Fibroblast of pulmonary artery (primary cell): ENCODE measurements around the gene THBS4.

Experiments
- DNase-seq: peaks from one replicate; pipeline ENCODE4 v3.0.0-alpha.2; 2010; ENCODE audit warnings: low read depth
- H3K4me3 ChIP-seq: replicated peaks from 2 replicates; pipeline ENCODE4 v1.5.1; 2011; ENCODE audit warnings: low read depth, mild to moderate bottlenecking, control low read depth, low read length, moderate library complexity
- CTCF ChIP-seq: IDR thresholded peaks from 2 replicates; pipeline ENCODE4 v1.5.1; 2011; ENCODE audit warnings: mild to moderate bottlenecking, control low read depth, low read length, inconsistent platforms; ENCODE audit errors: missing control alignments

Gene THBS4

GRCh38 chr5:80057921-80058320 lies 22.8 kb downstream of the THBS4 start:
- H3K4me3 ChIP-seq: no peak overlapping the region
- TF ChIP-seq CTCF: no peak
- DNase-seq: no peak

- no peak overlapping the region for H3K4me3 ChIP-seq
- TF ChIP-seq CTCF: no peak
- DNase-seq: no peak
Measured at GRCh38 chr5:80059354-80059980, 24.3 kb downstream of the THBS4 start.

- DNase-seq: no peak
- no peak for TF ChIP-seq CTCF
- H3K4me3 ChIP-seq: no peak overlapping the region
Measured at GRCh38 chr5:80060966-80061365, 25.8 kb downstream of the THBS4 start.

DNA sequence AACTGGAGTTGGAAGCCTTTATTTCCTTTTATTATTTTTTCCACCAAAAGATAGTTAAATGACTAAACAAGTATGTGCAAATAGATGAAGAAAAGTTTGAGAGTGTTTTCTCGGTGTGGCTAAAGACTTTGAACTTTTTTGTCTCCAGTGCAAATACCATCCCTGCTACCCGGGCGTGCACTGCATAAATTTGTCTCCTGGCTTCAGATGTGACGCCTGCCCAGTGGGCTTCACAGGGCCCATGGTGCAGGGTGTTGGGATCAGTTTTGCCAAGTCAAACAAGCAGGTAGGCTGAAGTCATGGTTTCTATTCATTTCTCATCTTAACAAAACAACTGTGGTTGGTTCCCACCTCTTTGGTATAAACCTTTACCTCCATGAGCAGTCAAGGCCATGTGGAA lies 26.4 kb downstream of the THBS4 start:
- no peak for TF ChIP-seq CTCF
- DNase-seq: no peak

DNA sequence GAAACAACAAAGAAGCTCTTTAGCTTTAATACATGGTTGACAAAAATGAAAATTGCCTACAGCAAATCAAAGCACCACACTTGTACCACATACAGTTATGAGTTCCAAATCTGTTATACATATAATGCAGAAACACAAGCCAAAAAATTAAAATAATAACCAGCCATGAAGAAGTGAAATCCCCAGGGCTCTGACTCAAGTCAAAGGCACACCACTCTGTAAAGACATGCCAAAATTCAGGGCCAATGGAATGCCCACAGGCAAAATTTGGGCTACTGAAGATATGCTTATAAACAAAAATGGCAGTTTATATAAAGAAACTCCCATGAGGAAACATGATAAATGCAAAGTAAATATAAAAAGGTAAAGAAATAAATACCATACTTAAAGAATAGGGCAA lies 29.0 kb downstream of the THBS4 start:
- no peak for TF ChIP-seq CTCF
- no peak overlapping the region for H3K4me3 ChIP-seq
- no peak for DNase-seq

More for the DNA sequence above, 26.4 kb downstream of the THBS4 start:
- no peak overlapping the region for H3K4me3 ChIP-seq

DNA sequence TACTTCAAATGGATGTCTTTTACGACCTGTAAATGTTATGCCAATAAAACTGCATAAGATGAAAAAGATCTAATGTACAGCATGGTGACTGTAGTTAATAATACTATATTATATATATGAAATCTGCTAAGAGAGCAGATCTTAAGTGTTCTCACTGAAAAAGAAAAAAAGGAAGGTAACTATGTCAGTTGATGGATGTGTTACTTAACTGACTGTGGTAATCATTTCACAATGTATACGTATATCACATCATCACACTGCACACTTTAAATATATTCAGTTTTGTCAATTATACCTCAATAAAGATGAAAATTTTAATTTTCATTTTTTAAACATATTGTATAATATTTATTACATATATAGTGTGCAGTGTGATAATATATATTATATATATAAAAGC lies 31.9 kb downstream of the THBS4 start:
- TF ChIP-seq CTCF: no peak
- no peak overlapping the region for H3K4me3 ChIP-seq
- no peak for DNase-seq

GRCh38 chr5:80067531-80068245 lies 32.5 kb downstream of the THBS4 start:
- H3K4me3 ChIP-seq: no peak overlapping the region
- no peak for DNase-seq
- TF ChIP-seq CTCF: no peak
